Smooth muscle cell (in vitro differentiated cells): ENCODE results near the gene OTP. TPM values are rescaled to one million over a fixed set of nuclear protein-coding genes. Genes with fewer than 3 reads are reported as not detected.
A peak's percentile ranks its signal among the peaks of the same experiment; 100 is the strongest.

Experiments
- DNase-seq: peaks from one replicate; lab custom pipeline; 2025; ENCODE audit not compliant: unreplicated experiment; lab: John Stamatoyannopoulos, UW
- H2AFZ ChIP-seq: fragments of 200-600 bp; sonication (generic); 2 replicates; pipeline ENCODE4 v1.6.0; 2016; ENCODE audit warnings: antibody characterized with exemption, low read depth, mild to moderate bottlenecking
- H3F3A ChIP-seq: fragments of 200-600 bp; sonication (generic); 2 replicates; pipeline ENCODE4 v1.6.0; 2017; ENCODE audit warnings: antibody characterized with exemption, low read depth
- H3K27ac ChIP-seq: fragments of 200-600 bp; sonication (generic); 2 replicates; pipeline ENCODE4 v1.5.1; 2016; ENCODE audit warnings: low read depth, mild to moderate bottlenecking
- H3K27me3 ChIP-seq: fragments of 200-600 bp; sonication (generic); 2 replicates; pipeline ENCODE4 v1.6.1; 2016; ENCODE audit warnings: low read depth, mild to moderate bottlenecking
- H3K36me3 ChIP-seq: fragments of 200-600 bp; sonication (generic); 2 replicates; pipeline ENCODE4 v1.5.1; 2016; ENCODE audit warnings: low read depth
- H3K4me1 ChIP-seq: fragments of 200-600 bp; sonication (generic); 2 replicates; pipeline ENCODE4 v1.5.1; 2016; ENCODE audit warnings: low read depth
- H3K4me2 ChIP-seq: fragments of 200-600 bp; sonication (generic); 2 replicates; pipeline ENCODE4 v1.6.0; 2016; ENCODE audit warnings: mild to moderate bottlenecking
- H3K4me3 ChIP-seq: fragments of 200-600 bp; sonication (generic); 2 replicates; pipeline ENCODE4 v1.5.1; 2016; ENCODE audit warnings: mild to moderate bottlenecking
- H3K79me2 ChIP-seq: fragments of 200-600 bp; sonication (generic); 2 replicates; pipeline ENCODE4 v1.6.0; 2016; ENCODE audit warnings: low read depth, mild to moderate bottlenecking
- H3K9ac ChIP-seq: fragments of 200-600 bp; sonication (generic); 2 replicates; pipeline ENCODE4 v1.6.0; 2016; ENCODE audit warnings: low read depth
- H3K9me3 ChIP-seq: fragments of 200-600 bp; sonication (generic); replicated peaks from 2 replicates; pipeline ENCODE4 v1.5.1; 2016; ENCODE audit warnings: low read depth
- H4K20me1 ChIP-seq: fragments of 200-600 bp; sonication (generic); 2 replicates; pipeline ENCODE4 v1.6.0; 2016; ENCODE audit warnings: low read depth
- CTCF ChIP-seq: fragments of 200-600 bp; sonication (generic); IDR thresholded peaks from 2 replicates; pipeline ENCODE4 v1.5.1; 2017; ENCODE audit warnings: borderline replicate concordance, mild to moderate bottlenecking, antibody characterized with exemption; ENCODE audit not compliant: insufficient read depth, poor library complexity, severe bottlenecking
- WGBS: methylation state at CpG from one replicate; pipeline ENCODE4 v1.1.7; 2016; ENCODE audit warnings: low lambda C conversion rate; 5-methylcytosine and 5-hydroxymethylcytosine counted together
- polyA plus RNA-seq: library from polyadenylated mRNA; unstranded; fragments of >200 nt; fragmentation: Nextera tagmentation; extraction: Ambion mirVana; gene quantifications from 2 replicates; pipeline ENCODE4 v1.2.1, GENCODE V29; 2016
- total RNA-seq: library from RNA; depleted of rRNA; stranded (reverse); fragments of >200 nt; gene quantifications from 2 replicates; pipeline ENCODE4 v1.2.3, GENCODE V29; 2014

Gene OTP
- total and polyA plus RNA-seq, 2 experiments from 2014 or later: not detected

GRCh38 chr5:77630114-77630680 is 8.3 kb downstream of the OTP start:
- no peaks in the 10 kb centered on the region for H3K79me2 ChIP-seq
- H3K27me3 ChIP-seq: peaks cover 100% of the 10 kb centered on the region
- H2AFZ ChIP-seq: peak overlapping the region; percentile 65
- H3K9me3 ChIP-seq: no peaks in the 10 kb centered on the region
- H4K20me1 ChIP-seq: no peaks in the 10 kb centered on the region
- peak overlapping the region; percentile 53 for H3K4me3 ChIP-seq
- no peak for DNase-seq
- H3K4me1 ChIP-seq: peaks cover 8% of the 10 kb centered on the region
- no peak overlapping the region for H3K9ac ChIP-seq
- H3K4me2 ChIP-seq: peak overlapping the region; percentile 92
- H3K36me3 ChIP-seq: no peaks in the 10 kb centered on the region
- TF ChIP-seq CTCF: peak; percentile 9
- WGBS: 2% methylated on average over 36 of the region's 65 CpGs
- H3F3A ChIP-seq: no peaks in the 10 kb centered on the region
- no peak overlapping the region for H3K27ac ChIP-seq

GRCh38 chr5:77629509-77630113 is 8.9 kb downstream of the OTP start:
- Histone ChIP-seq H4K20me1 (no peaks in the 10 kb centered on the region), H3K79me2 (no peaks in the 10 kb centered on the region), H3K9me3 (no peaks in the 10 kb centered on the region), H3K4me3 (peak overlapping the region; percentile 53), H3K9ac (no peak overlapping the region), H3K36me3 (no peaks in the 10 kb centered on the region), H3K27ac (no peak overlapping the region), H3K27me3 (peaks cover 100% of the 10 kb centered on the region), H3K4me2 (peak overlapping the region; percentile 92), H3F3A (no peaks in the 10 kb centered on the region), H3K4me1 (peaks cover 8% of the 10 kb centered on the region), H2AFZ (peak overlapping the region; percentile 28)
- no peak for DNase-seq
- WGBS: 2% methylated on average over 26 of the region's 52 CpGs
- TF ChIP-seq CTCF: no peak

- Histone ChIP-seq H3K79me2 (no peaks in the 10 kb centered on the region), H3K9ac (no peak overlapping the region), H4K20me1 (no peaks in the 10 kb centered on the region), H2AFZ (peak overlapping the region; percentile 28), H3K4me2 (peak overlapping the region; percentile 92), H3K9me3 (no peaks in the 10 kb centered on the region), H3K27me3 (peaks cover 100% of the 10 kb centered on the region), H3K27ac (no peak overlapping the region), H3K4me3 (peak overlapping the region; percentile 53), H3K36me3 (no peaks in the 10 kb centered on the region), H3F3A (no peaks in the 10 kb centered on the region), H3K4me1 (peaks cover 8% of the 10 kb centered on the region)
- no peak for TF ChIP-seq CTCF
- no peak for DNase-seq
- 15% methylated on average over 13 of the region's 13 CpGs for WGBS
Measured at GRCh38 chr5:77628840-77629508, 9.5 kb downstream of the OTP start.
